ENCODE results near the gene LYPD6B.
"Not testable (repeated sequence)": the region's sequence is repeated elsewhere in the genome, so short reads cannot be mapped to it uniquely, and the experiment has no call there.

The LYPD6B gene

GRCh38 chr2:149221898-149222297 lies 183.4 kb downstream of the LYPD6B start:
- no peak for DNase-seq

- no peak for DNase-seq
Measured at GRCh38 chr2:149223472-149224095, 185.1 kb downstream of the LYPD6B start.

GRCh38 chr2:149224543-149224942 lies 186.0 kb downstream of the LYPD6B start:
- DNase-seq, result no peak

- no peak for DNase-seq
Measured at GRCh38 chr2:149225446-149225845, 186.9 kb downstream of the LYPD6B start.

GRCh38 chr2:149226790-149227189 lies 188.3 kb downstream of the LYPD6B start:
- DNase-seq, result no peak

- no peak for DNase-seq
Measured at GRCh38 chr2:149235816-149236375, 197.4 kb downstream of the LYPD6B start.

GRCh38 chr2:149236410-149236809 lies 197.9 kb downstream of the LYPD6B start:
- DNase-seq, result no peak

GRCh38 chr2:149246186-149246585 lies 207.7 kb downstream of the LYPD6B start:
- DNase-seq, result no peak

- not testable (repeated sequence) for DNase-seq
Measured at GRCh38 chr2:149251436-149251835, 212.9 kb downstream of the LYPD6B start.

GRCh38 chr2:149256877-149257276 lies 218.4 kb downstream of the LYPD6B start:
- not testable (repeated sequence) for DNase-seq

- no peak for DNase-seq
Measured at GRCh38 chr2:149258531-149258930, 220.0 kb downstream of the LYPD6B start.

GRCh38 chr2:149259136-149259535 lies 220.6 kb downstream of the LYPD6B start:
- no peak for DNase-seq

- DNase-seq, result no peak
Measured at GRCh38 chr2:149261692-149262091, 223.2 kb downstream of the LYPD6B start.
